ENCODE results near the gene PTPRD. TPM values are rescaled to one million over a fixed set of nuclear protein-coding genes. Genes with fewer than 3 reads are reported as not detected.

Gene PTPRD
- 38.2 and 85.4 TPM in 2 replicates for total RNA-seq

DNA sequence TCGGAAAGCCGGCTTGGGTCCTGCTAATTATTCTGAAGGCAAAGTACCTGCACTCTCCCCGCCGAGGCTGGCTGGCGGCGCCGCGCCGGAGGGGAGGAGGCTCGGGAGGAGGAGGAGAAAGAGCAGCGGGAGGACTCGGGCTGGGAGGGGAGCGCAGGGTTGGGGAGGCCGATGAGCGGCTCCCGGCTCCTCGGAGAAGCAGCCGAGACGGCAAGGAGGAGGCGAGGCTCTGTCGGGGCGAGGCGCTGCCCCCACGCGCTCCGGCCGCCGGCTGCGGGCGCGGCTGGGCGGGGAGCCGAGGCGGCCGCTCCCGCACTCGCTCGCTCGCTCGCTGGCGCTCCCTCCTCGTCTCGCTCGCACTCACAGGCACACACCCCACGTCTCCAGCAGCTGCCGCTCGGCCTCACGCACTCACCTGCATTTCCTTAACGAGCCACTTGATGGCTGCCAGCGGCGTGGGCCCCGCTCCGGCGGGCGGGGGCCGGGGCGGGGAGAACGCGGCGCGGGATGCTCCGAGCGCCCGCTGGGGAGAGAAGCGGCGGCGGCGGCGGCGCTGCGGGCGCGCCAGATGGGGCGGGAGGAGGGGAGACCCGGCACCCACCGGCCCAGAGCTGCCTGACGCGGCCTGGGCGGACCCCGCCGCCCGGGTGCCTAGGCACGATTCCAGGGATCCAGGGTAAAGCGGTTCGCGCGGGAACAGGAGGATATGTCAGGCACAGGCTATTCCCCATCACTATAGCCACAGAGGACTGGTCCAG is at the start of gene PTPRD:
TSS of gene PTPRD (minus strand) at position 362 of the 758 bp plus-strand sequence.
- peak; percentile 19 for DNase-seq (ENCODE audit: low read depth)

DNA sequence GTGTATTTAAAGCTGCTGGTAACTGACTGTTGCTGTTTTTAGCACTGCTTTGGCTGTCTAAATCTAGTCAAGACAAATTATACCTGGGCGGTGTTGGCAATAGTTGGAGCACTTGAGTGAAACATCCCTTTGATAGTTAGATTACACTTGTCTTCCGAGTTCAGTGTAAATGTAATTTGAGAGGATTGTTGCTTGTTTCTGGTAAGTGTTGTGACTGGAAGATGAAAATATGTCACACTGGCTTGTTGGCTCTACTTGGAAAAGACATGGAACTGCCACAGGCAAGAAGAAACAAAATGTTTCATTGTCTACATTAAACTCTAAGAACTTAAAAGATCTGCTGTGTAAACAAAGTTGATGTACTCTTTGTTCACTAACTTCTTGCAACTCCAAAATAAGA is 49.2 kb upstream of the PTPRD start:
- no peak for DNase-seq (ENCODE audit: low read depth)

DNA sequence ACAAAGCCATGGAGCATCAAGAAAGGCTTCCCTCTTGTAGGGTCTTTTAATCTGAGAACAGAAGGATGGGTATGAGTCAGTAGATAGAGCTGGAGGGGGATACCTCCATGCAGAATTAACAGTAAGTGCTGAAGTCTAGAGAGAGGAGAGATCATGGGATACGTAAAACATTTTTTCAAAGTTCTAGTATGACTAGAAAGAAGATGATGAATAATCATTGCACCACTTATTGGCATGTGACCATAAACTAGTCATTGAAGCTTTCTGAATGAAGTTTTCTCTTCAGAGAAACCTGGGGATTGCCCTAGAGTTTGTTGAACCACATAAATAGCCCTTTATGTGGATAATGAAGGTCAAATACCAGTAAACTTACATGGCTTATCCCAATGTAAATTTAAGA is 48.6 kb upstream of the PTPRD start:
- no peak for DNase-seq (ENCODE audit: low read depth)

DNA sequence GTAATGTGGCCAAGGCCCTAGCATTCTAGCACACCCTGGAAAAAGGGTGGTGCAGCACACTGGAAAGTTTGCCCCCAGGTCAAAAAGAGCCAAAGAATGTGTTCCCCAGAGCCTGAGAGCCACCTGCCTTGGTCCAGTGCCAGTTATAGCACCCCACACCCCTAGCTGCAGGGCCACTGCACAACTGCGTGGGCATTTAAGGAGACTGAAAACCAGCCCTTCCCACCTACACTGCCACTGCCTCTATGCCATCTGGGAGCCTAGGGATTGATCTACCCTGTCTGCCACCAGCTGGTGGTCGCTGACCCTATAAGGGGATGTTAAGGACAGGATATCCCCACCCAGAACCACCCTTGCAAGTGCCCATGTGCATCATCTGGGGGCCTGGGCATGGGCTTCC is 38.2 kb upstream of the PTPRD start:
- DNase-seq (ENCODE audit: low read depth): no peak

DNA sequence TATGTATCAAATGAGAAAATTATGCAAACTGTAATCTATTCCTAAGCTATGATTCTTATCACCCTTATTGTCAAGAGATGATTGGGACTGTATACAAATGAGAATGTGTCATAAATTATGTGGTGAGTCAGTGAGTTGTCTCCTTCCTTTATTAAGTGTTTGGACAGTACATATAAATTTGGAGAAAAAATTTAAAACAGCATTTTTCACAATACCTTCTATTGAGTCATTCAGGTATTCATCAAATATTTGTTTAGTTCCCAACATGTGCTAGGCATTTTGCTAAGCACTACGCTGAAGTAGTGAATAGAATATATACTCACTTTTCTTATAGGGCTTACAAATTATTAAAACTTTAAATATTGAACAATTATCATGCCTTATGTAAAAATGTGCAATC is 36.3 kb upstream of the PTPRD start:
- DNase-seq (ENCODE audit: low read depth): no peak

DNA sequence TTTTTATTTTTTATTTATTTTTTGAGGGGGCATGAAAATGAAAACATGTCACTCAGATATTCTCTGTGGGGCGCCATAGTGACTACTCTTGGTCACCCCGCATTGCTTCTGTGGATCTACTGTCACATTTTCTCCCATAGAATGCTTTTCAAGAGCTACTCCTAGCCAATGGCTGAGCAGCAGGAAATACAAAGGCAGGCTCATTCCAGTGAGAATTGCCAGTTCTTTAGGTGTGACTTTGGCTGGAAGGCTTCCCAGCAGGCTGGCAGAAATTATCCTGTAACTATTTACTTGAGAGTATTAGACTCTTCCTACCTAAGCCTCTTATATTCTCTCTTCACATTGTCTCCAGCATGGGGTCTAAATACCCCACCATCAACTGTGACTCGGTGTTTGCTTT is 21.0 kb upstream of the PTPRD start:
- no peak for DNase-seq (ENCODE audit: low read depth)

DNA sequence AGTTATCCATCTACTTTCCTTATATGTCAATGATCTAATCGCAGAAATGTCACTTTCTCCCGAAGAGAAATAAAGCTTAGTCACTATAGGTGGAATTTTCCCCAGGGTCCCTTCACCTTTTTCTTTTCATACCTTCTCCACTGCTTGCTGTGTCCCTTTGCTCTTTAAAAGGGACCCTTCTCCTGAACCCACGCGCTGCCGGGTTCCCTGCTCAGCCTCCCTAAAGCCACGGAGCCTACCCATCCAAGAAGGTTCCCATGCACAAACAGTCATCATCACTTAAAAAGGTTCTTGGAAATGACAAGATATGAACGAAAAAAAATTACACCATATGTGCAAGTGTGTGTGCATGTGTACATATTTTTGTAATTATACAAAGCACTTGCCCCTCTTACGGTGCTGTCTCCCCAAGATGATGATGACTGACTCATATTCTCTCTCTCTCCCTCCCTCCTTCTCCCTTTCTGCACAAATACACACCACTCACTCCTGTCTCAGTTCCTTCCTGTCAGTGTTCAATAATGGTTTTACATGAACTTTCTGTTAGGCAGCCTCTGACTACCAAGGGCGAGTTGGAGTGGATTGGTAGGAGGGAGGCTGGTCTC is 1.5 kb upstream of the PTPRD start:
- no peak for DNase-seq (ENCODE audit: low read depth)

DNA sequence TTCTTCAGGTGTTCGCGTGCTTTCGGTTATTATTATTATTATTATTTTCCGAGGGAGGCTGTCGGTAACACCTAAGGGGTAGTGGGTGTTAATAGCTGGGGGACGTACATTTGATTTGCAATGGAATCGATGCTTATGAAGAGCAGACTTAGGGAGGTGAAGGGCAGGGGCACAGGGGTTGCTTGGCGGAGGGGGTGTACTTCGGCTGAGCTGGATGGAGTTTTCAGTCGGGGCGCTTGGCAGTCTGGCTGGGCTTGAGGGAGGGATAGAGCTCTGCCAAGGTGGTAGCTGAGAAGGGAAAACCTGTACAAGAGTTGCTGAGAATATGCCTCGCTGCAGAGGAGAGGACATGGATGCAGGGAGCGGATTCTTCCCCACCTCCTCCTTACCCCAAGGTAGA is 617 bp upstream of the PTPRD start:
- DNase-seq (ENCODE audit: low read depth): no peak

DNA sequence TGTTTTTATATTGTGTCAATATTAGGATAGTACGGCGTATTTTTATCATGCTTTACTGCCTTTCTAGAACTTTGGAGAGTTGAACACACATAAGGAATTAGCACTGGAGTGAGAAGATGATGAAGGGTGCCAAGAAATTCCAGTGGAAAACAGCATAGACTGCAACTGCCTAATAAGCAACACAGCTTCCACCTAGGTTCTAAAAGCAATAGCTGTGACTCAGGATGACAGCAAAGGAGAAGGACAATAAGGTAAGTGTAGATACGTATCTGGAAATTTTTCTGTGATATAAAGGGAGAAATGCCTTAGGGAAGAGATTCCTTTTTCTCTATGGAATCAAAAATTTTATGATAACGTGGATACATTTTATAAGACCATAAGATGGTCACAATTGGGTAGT is 7.4 kb downstream of the PTPRD start:
- DNase-seq (ENCODE audit: low read depth): no peak

DNA sequence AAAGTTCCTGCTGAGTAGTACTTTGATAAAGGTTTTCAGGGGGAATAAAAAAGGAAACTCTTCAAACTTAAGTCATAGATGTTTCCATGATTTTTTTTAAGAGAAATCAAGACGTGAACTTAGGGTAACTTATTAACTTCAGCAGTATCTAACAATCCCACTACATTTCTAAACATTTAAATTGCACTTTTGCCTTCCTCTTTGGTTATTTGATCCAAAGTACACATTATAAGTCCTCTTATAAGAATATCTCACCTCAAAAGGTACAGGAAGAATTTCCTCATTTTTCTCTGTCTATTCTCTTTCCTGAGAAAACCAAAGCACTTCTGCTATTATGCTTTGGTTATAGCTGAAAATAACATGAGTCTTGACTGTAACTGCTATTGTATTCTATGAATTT is 7.9 kb downstream of the PTPRD start:
- DNase-seq (ENCODE audit: low read depth): no peak

DNA sequence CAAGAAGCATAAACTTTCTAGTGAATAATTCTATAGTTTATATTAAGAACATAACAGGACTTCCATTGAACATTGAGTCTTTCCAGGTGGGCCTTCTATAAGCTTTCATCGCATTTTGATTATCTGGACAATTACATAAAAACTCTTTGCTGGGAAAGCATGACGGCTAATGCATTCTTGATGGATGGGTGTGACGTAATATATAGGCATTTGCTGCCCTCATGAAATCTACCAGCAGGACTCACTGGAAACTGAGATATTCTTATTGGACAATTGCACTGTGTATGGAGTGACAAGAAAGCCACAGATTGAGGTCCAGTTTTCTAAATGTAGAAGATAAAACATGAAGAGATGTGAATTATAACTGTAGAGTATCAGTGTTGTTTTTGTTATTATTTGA is 15.0 kb downstream of the PTPRD start:
- DNase-seq (ENCODE audit: low read depth): no peak

DNA sequence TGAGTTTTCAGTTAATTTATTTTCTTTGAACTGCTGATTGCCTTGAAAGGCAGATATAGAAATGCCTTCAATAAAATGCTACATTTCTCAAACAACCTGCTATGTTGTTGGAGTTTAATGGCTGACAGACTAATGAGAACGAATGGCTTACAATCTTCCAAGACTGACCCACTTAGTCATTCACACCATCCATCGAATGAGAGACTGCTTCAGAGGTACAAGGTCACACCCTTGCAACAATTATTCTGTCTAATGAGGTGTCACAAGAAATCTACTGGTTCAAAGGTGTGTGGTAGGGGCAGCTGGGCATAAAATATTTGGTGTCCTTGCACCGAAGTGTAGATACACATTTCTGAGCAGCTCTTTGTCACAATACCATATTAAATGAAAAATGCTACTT is 18.3 kb downstream of the PTPRD start:
- DNase-seq (ENCODE audit: low read depth): no peak

DNA sequence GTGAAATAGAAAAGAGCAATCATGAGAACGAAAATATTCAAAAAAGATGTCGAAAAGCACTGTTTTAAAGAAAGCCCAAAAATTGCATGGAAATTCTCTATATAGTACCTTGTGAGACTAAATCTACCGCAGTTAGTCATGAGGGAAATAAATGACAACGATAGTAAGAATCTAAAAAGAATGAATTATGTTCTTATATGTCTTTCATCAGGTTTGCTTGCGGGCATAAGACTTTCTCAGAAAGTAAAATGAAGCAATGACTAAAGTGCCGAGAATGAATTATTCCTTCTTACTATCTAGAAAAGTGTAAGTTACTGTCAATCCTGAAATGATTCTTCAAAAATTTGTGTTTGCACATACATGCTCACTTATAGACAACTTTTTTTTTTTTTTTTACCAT is 26.4 kb downstream of the PTPRD start:
- no peak for DNase-seq (ENCODE audit: low read depth)

DNA sequence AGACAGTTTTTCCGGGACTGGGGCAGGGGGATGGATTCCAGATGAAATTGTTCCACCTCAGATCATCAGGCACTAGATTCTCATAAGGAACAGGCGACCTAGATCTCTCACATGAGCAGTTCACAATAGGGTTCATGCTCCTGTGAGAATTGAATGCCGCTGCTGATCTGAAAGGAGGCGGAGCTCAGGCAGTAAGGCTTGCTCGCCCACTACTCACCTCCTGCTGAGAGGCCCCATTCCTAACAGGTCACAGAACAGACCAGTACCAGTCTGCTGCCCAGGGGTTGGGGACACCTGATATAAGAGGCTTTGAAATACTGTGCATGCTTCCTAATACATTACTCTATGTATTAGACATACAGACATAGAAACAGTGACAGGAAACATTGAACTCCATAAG is 41.1 kb downstream of the PTPRD start:
- DNase-seq (ENCODE audit: low read depth): no peak

DNA sequence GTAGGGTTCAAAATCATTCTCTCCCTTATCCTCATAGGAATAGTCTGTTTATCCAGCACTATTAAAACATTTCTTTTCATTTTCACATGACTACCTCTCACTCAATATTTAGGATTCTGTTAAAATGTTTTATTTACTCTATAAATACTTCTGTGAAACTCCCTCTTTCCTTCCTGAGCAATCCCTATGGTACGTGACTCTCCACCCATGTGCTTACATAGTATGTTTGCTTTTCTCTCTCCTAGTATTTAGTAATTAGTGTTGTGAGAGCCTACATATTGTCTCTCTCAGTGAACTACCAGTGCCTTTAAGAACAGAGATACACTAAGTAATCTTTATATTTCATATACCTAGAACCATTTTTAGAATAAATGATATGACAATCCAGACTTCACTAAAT is 46.0 kb downstream of the PTPRD start:
- no peak for DNase-seq (ENCODE audit: low read depth)

DNA sequence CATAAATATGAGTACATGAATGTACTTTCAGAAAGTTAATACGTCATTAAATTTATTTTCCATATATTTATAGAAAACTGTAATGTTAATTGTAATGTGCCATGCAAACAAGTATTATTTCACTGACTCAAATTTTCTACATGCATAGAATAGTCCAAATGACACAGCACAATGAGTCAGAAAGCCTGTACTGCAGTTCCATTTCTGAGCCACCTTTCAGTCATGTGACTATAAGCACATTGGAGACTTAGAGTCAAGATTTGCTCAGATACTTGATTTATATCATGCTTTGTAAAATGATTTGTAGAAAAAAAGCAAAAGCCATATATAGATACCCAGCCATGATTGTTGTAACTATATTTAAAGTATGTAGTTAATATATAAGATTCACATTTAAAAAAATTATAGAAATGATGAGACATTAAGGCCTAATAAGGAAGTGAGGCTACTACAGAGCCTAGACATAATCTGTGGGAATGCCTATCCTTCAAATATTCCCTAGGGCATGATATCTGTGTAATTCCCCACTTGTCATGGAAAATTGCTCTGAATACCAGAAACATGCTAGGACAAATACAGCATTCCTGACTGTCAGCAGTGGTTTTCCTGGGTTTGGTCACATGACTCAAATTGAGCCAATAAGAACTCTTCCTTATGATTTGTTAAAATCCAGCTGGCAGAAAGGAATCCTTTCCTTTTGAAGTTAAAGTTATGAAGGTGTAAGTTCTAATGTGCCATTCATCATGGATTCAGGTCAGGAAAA is 50.0 kb downstream of the PTPRD start:
- no peak for DNase-seq (ENCODE audit: low read depth)

DNA sequence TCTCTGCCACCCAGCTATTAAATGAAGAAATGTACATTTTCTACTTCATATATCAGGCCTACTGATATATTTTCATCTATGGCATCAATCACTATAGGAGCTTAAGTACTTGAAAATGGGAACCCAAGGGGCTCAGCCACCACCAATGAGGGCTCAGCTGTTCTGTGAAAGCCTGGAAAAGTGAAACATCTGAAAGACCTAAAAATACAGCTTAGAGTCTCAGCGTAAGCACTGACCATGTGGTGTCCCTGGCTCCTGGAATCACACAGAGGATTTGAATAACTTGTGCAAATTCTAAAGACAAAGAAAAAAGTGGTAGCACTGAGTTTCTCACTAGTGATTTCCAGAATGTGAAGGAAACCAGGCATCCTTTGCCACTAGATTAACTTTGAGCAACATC is 64.5 kb downstream of the PTPRD start:
- no peak for DNase-seq (ENCODE audit: low read depth)

DNA sequence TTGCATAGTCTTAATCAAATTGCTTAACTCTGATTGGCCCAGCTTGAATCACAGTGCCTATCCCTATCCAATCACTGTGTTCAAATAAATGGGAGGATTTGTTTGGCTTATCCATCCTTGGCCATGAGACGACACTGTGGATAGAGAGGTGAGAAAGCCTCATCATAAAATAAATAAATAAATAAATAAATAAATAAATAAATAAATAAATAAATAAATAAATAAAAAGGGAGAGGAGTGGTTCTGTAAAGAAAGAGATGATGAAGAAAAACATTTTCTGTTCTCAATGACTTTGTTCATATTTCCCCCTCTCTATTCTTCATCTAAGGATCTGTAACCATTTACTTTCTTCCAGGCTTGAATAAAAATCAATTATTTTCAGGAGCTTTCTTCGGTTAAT is 74.7 kb downstream of the PTPRD start:
- DNase-seq (ENCODE audit: low read depth): no peak

DNA sequence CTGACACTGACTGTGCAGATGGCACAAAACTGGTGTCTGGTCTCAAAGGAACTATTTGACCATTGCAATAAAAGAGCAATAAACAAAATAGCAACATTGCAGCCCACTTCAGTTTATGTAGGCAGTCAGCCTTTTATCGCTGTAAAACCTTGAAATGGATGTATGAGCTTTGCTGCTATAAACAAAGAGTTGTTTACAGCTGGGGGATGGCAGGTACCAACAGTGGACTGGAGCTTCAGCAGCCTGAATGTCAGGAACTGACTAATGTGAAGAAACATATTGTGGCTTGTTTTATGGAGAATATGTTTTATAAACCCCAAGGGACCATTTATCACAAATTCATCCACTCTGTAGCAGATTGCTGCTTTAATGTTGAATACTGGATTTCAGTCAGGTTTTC is 78.0 kb downstream of the PTPRD start:
- no peak for DNase-seq (ENCODE audit: low read depth)

DNA sequence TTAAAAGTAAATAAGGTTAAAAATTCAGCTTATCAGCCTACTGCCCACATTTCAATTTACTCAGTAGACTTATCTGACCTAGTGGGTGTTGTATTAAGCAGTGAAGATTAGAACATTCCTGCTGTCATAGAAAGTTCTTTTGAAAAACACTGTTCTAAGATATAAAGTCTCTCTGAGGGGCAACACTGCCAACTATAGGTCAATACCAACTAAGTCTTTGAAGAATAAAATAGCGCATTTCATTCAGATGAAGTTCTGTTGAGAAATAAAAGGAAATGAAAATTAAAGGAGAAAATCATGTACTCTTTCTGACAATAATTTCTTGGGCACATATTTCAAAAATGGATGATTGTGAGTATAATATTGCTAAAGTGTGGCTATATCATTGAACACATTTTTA is 86.8 kb downstream of the PTPRD start:
- no peak for DNase-seq (ENCODE audit: low read depth)

DNA sequence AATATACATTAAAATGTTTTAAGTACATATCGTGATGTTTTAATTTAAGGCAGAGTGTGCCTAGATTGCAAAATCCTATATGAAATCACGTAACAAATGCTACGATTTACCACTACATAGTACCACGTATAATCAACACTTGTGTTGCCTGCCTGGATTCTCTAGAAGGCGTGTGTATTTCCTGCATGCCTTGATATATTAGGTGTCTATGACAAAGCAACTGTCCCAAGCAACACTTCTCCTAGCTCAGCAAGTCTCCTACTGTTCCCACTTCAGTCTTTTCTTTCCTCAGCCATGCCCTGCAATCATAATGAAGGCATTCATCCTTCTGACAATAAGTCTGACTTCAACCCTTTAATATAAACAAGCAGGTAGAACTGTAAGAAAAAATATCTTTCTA is 89.6 kb downstream of the PTPRD start:
- no peak for DNase-seq (ENCODE audit: low read depth)

DNA sequence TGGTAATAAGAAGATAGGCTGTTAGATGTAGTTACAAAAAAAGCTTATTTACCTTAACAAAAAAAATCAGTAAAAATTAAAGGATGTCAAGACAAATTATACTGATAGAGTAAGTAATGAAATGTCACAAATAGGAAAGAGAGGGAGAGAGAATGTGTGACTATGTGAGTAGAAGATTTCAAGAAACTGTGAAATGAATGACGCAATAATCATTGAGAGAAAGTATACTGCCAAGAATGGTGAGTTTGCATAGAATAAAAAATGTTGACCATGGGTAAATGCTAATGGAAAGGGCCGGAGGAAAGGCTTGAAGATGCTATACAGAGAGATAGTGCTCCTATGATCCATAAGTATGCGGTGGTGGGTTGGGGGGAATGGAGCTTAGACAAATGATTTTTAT is 100.7 kb downstream of the PTPRD start:
- no peak for DNase-seq (ENCODE audit: low read depth)

DNA sequence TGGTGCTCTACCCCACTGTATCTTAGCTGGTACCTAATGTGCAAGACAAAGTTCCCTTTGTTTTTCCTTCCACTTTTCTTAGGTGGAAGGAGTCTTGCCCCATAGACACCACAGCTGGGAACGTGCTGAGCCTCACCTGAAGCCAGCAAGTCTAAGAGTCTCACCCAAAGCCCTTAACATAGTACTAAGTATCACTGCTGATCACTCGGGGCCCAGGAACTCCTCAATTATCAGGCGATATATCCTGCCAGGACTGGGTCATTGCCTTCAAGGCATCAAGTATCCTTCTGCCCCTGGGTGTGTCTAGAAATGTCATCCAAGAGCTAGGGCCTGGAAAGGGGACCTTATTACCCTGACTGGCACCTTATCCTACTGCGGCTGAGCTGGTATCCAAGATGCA is 123.9 kb downstream of the PTPRD start:
- DNase-seq (ENCODE audit: low read depth): no peak
